GM19193 (cell line): ENCODE measurements around the gene DISC1.

ENCODE experiments used
- POLR2A ChIP-seq: IDR thresholded peaks from 4 replicates; pipeline ENCODE4 v1.6.1; 2011; ENCODE audit not compliant: insufficient read depth, insufficient read length; ENCODE audit errors: extremely low read depth

The DISC1 gene

GRCh38 chr1:231899713-231900435 is 273.3 kb downstream of the DISC1 start:
- TF ChIP-seq POLR2A, result no peak

GRCh38 chr1:231903586-231904081 is 277.0 kb downstream of the DISC1 start:
- no peak for TF ChIP-seq POLR2A

- TF ChIP-seq POLR2A, result no peak
Observed at GRCh38 chr1:231913493-231913892, 286.9 kb downstream of the DISC1 start.

DNA sequence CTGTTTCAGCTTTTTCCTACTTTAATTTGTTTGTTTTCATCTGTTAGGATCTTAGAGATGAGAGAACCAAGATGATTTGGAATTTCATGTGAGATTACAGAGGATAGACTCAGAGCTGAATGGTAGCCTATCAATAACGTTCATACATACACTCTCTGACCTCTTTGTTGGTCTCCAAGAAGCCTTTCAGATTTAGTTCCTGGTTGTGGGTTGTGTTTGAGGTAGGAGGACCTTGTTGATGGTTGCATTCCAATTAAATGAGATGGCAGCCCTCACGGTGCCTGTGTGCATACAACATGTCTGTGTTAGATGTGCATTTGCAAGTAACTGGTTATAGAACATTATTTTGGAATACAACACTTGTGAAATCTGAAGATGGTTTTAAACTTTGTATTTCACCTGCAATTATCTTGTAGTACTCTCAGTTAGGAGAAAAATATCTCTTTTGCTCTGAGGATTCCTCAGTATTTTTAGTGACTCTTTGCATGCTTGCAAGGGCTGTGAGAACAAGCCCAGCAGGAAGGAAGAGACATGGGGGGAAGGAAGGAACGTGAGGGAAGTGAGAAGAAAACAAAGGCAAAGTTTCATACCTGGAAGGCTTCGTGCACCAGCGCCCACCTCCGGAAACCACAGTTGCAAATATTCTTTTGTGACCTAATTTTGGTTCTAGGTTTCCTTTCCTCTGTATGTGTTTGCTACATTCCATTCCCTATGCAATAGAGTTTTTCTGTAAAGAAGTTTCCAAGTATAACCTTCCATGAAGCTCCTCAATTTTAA is 291.8 kb downstream of the DISC1 start:
- TF ChIP-seq POLR2A, result no peak

- TF ChIP-seq POLR2A, result no peak
Observed at GRCh38 chr1:231919239-231919885, 292.8 kb downstream of the DISC1 start.

- TF ChIP-seq POLR2A, result no peak
Observed at GRCh38 chr1:231919886-231920285, 293.3 kb downstream of the DISC1 start.

- TF ChIP-seq POLR2A, result no peak
Observed at GRCh38 chr1:231921646-231922345, 295.2 kb downstream of the DISC1 start.

DNA sequence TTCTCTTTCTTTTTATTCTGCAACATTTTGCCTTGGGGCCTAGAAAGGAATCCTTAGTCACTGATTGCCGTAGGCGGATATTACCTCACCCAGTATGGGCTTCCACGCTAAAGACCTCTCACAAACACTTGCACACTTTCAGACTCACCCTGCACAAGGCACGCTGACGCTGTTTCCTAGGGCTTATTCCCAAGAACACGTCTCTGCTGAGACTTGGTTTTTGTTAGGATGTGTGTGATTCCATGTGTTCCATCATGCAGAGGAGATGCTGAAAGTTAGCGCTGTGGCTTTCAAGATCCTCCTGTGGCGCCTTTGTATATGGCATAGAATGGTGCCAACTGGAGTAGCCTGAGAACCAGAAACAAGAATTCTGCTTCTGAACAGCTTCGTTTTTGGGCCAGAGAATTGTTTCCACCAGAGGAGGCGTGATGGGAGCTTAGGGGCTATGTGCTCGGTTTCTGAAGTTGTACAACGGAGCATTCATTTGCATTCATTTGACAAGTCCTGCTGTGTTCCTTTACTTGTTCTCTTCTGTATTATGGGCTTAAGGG is 297.0 kb downstream of the DISC1 start:
- no peak for TF ChIP-seq POLR2A

DNA sequence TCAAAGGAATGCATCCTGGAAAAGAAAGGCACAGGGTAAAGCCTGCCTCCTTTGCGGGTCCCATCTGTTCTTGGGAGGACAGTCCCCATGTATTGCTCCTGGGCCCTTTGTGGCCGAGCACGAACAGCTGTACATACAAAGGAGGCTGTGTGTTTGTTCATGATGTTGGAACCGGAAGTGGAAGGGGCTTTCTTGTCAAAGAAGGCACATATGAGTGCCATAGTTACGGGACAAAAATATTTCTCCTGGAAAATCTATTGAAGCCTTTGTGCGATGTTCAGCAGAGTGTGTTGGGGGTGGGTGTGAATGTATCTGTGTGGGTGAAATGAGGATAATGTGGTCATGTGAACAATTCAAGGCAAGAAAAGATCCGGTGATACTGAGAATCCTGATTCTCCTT is 297.6 kb downstream of the DISC1 start:
- no peak for TF ChIP-seq POLR2A

DNA sequence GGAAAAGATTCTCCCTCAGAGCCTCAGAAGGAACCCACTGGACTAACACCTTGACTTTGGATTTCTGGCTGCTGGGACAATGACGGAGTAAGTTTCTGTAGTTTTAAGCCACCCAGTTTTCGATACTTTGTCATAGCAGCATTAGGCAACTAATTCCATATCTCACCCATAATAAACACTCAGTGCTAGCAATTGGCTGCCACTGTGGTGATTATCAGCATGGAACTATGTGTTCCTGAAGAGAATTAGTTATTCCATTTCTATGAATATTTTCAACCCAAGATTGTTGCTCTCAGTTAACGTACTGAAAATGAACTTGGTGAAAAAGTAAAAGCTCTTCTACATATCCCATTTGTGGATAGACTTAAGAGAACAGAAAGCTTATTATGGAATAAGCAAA is 299.3 kb downstream of the DISC1 start:
- TF ChIP-seq POLR2A, result no peak

DNA sequence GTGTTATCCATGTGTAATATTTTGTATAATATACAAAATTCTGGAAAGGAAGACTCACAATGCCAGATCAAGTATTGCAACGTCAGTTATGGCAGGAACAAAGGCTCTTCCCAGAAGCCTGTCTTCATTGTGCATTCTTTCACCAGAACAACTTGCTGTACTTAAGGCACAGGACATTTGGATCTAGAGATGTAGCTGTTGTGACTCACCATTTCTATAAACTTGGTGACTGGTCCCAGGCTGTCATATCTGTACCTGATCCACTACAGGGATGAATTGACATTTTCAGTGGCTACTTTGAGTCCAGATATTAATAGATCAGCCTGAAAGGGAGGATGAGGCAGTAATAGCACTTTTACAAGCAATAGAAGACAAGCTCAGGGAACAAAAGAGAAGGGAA is 299.8 kb downstream of the DISC1 start:
- TF ChIP-seq POLR2A, result no peak

DNA sequence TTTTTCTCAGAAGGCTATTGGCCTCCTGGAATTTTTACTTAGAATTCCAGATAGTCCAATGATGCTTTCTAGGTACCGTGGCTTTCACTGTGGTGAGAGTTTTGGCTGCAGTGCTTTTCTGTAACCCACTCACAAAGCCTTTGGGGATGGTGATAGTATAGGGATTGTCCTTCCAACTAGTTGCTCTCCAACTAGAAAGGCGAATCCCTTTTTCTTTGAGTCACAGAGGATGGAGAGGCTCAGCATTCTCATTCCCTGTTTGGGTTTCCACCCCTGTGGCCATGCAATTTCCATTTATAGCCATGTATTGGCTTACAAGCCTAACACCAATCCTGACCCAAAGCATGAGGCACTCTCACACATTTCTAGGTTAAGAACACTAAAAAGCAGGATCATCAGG is 300.3 kb downstream of the DISC1 start:
- no peak for TF ChIP-seq POLR2A

DNA sequence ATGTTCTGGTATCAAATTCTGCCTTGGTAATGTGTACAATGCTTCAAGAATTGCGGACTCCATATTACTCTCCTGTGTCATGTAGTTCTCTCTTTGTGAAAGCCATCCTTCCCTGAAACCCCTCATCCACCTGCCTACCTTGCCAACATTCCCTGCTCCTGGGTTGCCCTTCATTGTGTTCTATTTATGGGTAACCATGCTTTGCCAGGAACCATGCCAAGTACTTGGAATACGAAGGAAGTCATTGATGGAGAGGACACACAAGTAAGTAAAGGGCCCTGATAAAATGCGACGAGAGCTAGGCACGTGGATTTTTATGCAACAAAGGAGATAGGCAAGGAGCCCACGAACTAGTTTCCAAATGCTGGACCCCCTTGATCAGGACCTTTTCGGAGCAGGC is 300.8 kb downstream of the DISC1 start:
- TF ChIP-seq POLR2A, result no peak

DNA sequence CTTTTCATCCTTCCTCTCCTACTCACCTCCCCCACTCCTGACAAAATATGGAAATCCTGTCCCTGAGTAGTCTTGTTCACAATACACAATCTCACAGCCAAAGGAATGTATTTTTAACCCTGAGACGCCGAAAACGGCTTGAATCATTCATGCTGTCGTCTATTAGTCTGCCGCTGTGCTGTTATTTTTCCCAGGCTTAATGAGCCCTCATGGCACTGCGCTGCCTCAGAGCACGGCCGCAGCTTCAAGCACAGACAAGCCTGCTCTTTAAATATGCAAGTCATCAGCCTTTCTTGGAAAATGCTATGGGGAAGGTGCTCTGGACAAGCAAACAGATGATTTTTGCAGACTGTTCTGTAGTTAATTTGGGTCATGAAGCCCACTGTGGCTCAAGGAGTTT is 302.7 kb downstream of the DISC1 start:
- TF ChIP-seq POLR2A, result no peak
